ENCODE results near the gene GRAP. TPM values are rescaled to one million over a fixed set of nuclear protein-coding genes. Genes with fewer than 3 reads are reported as not detected.

Gene GRAP
- total RNA-seq, 1 donor from 2014 or later: 0.29 TPM

DNA sequence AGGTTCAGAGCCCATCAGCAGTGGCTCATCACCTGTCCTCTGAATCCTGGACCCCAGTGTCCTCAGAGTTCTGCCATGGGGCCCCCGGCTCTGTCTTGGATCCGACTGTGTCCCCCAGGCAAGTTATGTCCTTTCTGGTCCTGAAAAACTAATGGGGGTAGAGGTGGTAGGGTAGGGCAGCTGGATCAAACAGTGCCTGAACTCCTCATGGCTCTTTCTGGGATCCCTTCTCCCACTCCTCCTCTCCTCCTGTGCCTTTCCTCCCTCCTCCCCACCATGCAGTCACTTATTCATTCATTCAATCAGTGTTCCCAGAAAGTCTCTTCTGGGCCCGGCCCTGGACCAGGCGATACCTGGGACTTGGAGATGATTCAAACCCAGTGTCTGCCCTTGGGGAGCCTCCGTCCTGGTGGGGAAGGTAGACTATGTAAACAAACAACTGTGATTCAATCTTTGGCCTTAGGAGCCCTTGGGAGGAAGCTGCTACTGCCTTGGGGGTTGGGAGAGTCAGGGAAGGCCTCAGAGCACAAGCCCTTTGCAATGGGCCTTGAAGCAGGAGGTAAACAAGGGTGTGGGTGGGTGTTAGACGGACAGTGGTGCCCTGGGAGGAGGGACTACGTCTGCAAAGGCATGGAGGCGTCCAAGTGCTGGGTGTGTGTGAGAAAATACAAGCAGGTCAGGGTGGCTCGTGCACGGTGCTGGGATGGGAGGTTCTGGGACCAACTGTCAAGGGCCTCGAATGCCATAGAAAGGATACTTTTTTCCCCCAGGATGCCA, 35.8 kb downstream of the GRAP start:
- no peak for DNase-seq (ENCODE audit: low read depth)
- TF ChIP-seq, protein P1, sequence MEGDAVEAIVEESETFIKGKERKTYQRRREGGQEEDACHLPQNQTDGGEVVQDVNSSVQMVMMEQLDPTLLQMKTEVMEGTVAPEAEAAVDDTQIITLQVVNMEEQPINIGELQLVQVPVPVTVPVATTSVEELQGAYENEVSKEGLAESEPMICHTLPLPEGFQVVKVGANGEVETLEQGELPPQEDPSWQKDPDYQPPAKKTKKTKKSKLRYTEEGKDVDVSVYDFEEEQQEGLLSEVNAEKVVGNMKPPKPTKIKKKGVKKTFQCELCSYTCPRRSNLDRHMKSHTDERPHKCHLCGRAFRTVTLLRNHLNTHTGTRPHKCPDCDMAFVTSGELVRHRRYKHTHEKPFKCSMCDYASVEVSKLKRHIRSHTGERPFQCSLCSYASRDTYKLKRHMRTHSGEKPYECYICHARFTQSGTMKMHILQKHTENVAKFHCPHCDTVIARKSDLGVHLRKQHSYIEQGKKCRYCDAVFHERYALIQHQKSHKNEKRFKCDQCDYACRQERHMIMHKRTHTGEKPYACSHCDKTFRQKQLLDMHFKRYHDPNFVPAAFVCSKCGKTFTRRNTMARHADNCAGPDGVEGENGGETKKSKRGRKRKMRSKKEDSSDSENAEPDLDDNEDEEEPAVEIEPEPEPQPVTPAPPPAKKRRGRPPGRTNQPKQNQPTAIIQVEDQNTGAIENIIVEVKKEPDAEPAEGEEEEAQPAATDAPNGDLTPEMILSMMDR (conservative IDR thresholded peaks at IDR 0.05; ENCODE audit: low read depth, low read length): no peak
- H3K4me3 ChIP-seq (ENCODE audit: low read depth, low read length): no peak overlapping the region

DNA sequence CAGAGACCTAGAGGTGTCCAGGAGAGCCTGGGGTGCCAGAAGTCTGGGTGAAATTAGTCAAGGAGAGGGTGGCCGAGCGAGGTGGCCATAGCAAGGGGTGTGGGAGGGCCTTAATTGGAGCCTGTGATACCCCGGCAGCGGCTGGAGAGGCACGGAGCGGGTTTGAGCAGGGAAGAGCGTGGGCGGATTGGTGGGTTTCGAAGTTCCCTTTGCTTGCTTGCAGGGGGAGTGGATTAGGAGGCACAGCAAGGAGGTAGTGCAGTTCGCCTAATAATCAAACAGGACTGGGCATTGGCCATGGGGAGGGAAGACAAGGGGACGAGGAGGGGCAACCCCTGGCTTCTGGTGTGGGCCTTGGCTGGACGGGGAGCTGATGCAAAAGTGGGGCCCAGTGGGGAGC, 36.8 kb downstream of the GRAP start:
- H3K4me3 ChIP-seq (ENCODE audit: low read depth, low read length): no peak overlapping the region
- TF ChIP-seq, protein P1 (conservative IDR thresholded peaks at IDR 0.05; ENCODE audit: low read depth, low read length): no peak

DNA sequence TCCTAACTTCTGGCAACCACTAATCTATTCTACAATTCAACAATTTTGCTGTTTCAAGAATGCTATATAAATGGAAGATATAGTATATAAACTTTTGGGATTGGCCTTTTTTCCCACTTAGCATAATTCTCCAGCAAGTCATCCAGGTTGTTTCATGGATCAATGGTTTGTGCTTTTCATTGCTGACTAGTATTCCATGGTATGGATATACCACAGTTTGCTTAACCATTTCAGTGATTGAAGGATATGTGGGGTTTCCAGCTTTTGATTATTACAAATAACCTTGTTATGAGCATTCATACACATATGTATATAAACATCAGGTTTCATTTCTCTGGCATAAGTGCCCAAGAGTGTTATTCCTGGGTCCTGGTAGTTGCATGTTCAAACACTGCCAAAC, 40.1 kb downstream of the GRAP start:
- TF ChIP-seq, protein P1 (conservative IDR thresholded peaks at IDR 0.05; ENCODE audit: low read depth, low read length): no peak
- H3K4me3 ChIP-seq (ENCODE audit: low read depth, low read length): no peak overlapping the region
- DNase-seq (ENCODE audit: low read depth): no peak

More for the DNA sequence above, 36.8 kb downstream of the GRAP start:
- DNase-seq (ENCODE audit: low read depth): no peak

DNA sequence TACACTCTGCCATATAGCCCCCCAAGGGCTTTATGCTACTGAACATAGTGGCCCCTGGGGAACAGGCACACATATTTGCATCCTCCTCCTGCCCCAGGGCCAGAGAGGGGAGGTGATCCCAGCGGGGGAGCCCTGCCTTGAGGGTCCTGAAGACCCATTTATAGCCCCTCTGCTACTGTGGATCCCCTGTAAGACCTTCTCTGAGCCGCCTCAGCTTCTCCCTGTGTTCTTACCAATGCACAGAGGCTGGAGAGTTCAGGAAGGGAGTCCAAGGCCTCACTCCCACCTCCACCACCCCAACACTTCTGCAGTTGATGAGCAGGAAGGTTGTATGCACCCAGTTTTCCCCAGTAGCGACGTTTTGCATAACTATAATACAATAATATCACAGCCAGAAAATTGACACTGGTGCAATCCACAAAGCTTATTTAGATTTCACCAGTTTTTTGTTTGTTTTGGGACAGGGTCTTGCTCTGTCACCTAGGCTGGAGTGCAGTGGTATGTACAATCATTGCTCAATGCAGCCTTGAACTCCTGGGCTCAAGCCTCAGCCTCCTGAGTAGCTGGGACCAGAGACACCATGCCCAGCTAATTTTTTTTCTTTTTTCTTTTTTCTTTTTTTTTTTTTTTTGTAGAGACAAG, 40.8 kb downstream of the GRAP start:
- DNase-seq (ENCODE audit: low read depth): no peak
- no peak overlapping the region for H3K4me3 ChIP-seq (ENCODE audit: low read depth, low read length)
- TF ChIP-seq, protein P1 (conservative IDR thresholded peaks at IDR 0.05; ENCODE audit: low read depth, low read length): no peak

DNA sequence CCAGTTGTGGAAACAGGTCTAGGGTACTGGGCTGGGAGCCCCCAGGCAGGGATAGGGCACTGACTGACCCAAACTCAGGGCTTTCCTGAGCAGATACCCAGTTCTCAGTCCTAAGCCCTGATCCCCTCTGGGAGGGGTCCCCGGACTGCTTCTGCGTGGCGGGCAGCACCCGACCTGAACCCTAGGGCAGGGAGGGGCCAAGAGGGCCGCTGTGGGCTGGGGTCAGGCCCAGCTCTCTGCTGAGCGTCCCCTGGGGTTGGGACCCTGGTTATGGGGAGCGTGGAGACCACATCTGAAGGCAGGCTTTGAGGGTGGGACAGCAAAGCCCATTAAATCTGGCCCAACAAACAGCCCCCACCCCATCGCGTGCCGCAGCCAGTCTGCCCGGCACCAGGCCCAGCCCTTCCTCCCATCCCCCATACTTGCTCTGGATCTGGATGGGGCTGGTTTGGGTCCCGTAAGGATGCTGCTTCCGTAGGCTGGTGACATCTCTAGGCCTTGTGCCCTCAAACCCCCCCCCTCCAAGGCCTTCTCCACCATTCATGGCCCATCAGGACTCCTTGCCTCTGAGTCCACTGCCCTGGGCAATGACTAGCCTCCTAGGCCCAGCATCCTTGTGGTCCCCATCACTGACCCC, 41.5 kb downstream of the GRAP start:
- peak overlapping the region; percentile 42 for H3K4me3 ChIP-seq (ENCODE audit: low read depth, low read length)
- TF ChIP-seq, protein P1 (conservative IDR thresholded peaks at IDR 0.05; ENCODE audit: low read depth, low read length): no peak
- DNase-seq (ENCODE audit: low read depth): no peak

DNA sequence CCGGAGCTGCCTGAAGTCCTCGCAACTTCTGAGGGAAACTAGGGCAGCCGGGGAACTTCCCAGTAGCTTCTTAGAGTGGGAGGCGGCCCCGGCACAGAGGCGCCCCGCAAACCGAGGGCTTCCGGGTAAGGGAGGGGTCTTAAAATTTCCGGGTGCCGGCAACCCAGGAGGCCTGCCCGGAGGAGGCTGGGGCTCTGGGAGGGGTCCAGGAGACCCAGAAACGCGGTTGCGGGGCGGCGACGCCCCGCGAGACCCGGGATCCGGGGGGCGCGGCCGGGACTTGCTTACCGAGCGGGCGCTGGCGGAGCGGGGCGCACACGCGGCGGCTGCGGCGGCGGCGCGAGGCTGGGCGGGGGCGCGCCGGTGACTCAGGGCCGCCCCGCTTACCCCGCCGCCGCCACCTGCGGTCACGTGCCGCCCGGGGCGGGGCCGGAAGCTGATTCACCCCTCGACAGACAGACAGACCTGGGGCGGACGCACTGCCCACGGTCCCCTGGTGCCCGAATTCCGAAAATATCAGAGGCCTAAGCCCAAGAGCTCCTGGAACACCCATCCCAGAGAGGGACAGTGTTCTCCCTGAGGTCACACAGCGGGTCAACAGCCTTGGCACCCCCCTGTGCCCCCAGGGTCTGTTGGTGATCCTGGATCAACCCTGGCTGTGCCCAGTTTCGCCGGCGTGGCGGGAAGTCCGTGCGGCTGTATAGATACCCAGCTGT, 42.2 kb downstream of the GRAP start, which contains the start of gene FAM83G:
Gene FAM83G, minus strand, starts transcription at position 344 of the 716 bp plus-strand sequence. CDS start 723 bp downstream, outside the sequence.
- DNase-seq (ENCODE audit: low read depth): no peak
- H3K4me3 ChIP-seq (ENCODE audit: low read depth, low read length): peak within 1 kb of the TSS; percentile 63
- TF ChIP-seq, protein P1 (conservative IDR thresholded peaks at IDR 0.05; ENCODE audit: low read depth, low read length): no peak

Measured in epithelial cell of proximal tubule (primary cell).